Sciatic nerve (tissue), 2 donors: ENCODE data around the gene PLSCR4. TPM values are rescaled to one million over a fixed set of nuclear protein-coding genes. Genes with fewer than 3 reads are reported as not detected.

Experiments used
- ATAC-seq: fragments of 200-7000 bp; cut with Tn5 transposase; one replicate; pipeline ENCODE4 v1.9.1; 2020; ENCODE audit warnings: mild to moderate bottlenecking, moderate library complexity
- DNase-seq: peaks from one replicate; pipeline ENCODE4 v3.0.0-alpha.2; 2020; ENCODE audit warnings: low spot score
- intact Hi-C: fragments of 100-400 bp; cut with DNase I; formaldehyde crosslinking; loops from one replicate; pipeline ENCODE4 v1.14.2; 2022
- total RNA-seq: library from RNA; stranded (reverse); fragmentation: NEBNext Ultra II Directional; extraction: Animal tissue kit (Norgen Biotek cat#: 25700); gene quantifications from one replicate; pipeline ENCODE4 v1.2.1, GENCODE V29; 2021
- donor health status: DM: no; HTN: no; CAD: no.
- donor health status: DM: no; HTN: no; CAD: no.

The PLSCR4 gene
- total RNA-seq, 1 donor from 2014 or later: 242 TPM

DNA sequence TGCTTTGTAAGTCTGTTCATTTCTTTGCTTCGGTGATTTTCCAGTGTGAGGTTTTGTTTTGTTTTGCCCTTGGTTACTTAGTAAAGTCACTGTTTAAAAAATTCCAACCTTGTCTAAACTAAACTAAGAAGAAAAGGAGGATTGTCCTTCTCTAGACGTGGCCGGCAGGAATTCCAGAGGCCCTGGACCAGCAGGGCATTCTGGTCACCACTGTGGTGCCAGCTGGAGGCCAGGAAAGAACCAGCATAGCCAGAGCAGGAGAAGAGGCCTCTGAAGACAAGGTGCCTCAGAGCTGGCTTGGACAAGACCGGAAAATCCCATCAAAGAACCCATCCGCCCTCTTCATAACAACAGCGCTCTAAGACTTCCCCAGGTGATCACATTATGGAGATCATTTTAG lies 98.1 kb downstream of the PLSCR4 start:
- peak; percentile 45 for ATAC-seq
- no peak for DNase-seq
- intact Hi-C loops: no loop called here

- no peak for DNase-seq
- ATAC-seq: peak; percentile 37
- intact Hi-C loops: no loop called here
Measured at GRCh38 chr3:146148468-146148931, 102.4 kb downstream of the PLSCR4 start.

- intact Hi-C loops: no loop called here
- ATAC-seq (no peak), DNase-seq (no peak)
Measured at GRCh38 chr3:146145642-146146041, 105.3 kb downstream of the PLSCR4 start.

- ATAC-seq (peak; percentile 51), DNase-seq (no peak)
- intact Hi-C loops: no loop called here
Measured at GRCh38 chr3:146142757-146143156, 108.1 kb downstream of the PLSCR4 start.

Other genes with a start within 250 kb of the PLSCR4 start
- 37.2 TPM for gene PLOD2, start 89.9 kb downstream of the PLSCR4 start, total RNA-seq
- gene PLSCR2, start 218.5 kb upstream of the PLSCR4 start, total RNA-seq: 0.71 TPM